Lung (tissue), 12 donors: ENCODE results near the gene ATP10D. TPM values are rescaled to one million over a fixed set of nuclear protein-coding genes. Genes with fewer than 3 reads are reported as not detected.

Experiments
- ATAC-seq: fragments of 200-7000 bp; cut with Tn5 transposase; one replicate; pipeline ENCODE4 v1.9.1; 2020; ENCODE audit warnings: moderate number of reproducible peaks; ENCODE audit not compliant: insufficient read depth, low FRiP score
- DNase-seq, 3 donors: peaks; one replicate each; pipeline ENCODE4 v3.0.0-alpha.2; 2013 to 2017
- H3K27ac ChIP-seq, 2 donors: one replicate each; pipeline ENCODE4 v1.5.1; 2013; ENCODE audit warnings: mild to moderate bottlenecking in 2 of 2, moderate library complexity in 2 of 2, control low read depth in 1 of 2, inconsistent platforms in 1 of 2, low read depth in 1 of 2, low read length in 1 of 2
- H3K27me3 ChIP-seq, 3 donors: one replicate each; pipeline ENCODE4 v1.5.1; 2013; ENCODE audit warnings: low read length in 2 of 3; ENCODE audit not compliant: control insufficient read depth in 3 of 3, insufficient read depth in 3 of 3
- H3K36me3 ChIP-seq, 4 donors: one replicate each; pipeline ENCODE4 v1.5.1; 2013; ENCODE audit warnings: low read length in 4 of 4, mild to moderate bottlenecking in 1 of 4, moderate library complexity in 1 of 4; ENCODE audit not compliant: control insufficient read depth in 4 of 4, insufficient read depth in 4 of 4
- H3K4me1 ChIP-seq, 5 donors: one replicate each; pipeline ENCODE4 v1.5.1; 2013; ENCODE audit warnings: low read length in 5 of 5, mild to moderate bottlenecking in 2 of 5, moderate library complexity in 1 of 5; ENCODE audit not compliant: control insufficient read depth in 5 of 5, insufficient read depth in 5 of 5
- H3K4me3 ChIP-seq: one replicate; pipeline ENCODE4 v1.5.1; 2013; ENCODE audit warnings: mild to moderate bottlenecking, control low read depth, moderate library complexity
- H3K9ac ChIP-seq, 2 donors: one replicate each; pipeline ENCODE4 v1.5.1; 2013; ENCODE audit warnings: low read length in 2 of 2, control low read depth in 1 of 2; ENCODE audit not compliant: insufficient read depth in 1 of 2
- H3K9me3 ChIP-seq, 4 donors: one replicate each; pipeline ENCODE4 v1.5.1; 2013; ENCODE audit warnings: low read length in 3 of 4, mild to moderate bottlenecking in 1 of 4, moderate library complexity in 1 of 4; ENCODE audit not compliant: control insufficient read depth in 4 of 4, insufficient read depth in 3 of 4
- CTCF ChIP-seq: IDR thresholded peaks from 2 replicates; pipeline ENCODE4 v1.5.1; 2012; ENCODE audit warnings: mild to moderate bottlenecking; ENCODE audit errors: control extremely low read depth, extremely low read depth
- WGBS, 2 donors: extraction: QIAGEN DNeasy Blood & Tissue Kit; methylation state at CpG; one replicate each; pipeline ENCODE4 v1.1.7; 2013; 5-methylcytosine and 5-hydroxymethylcytosine counted together
- polyA plus RNA-seq, 2 donors: library from polyadenylated mRNA; stranded (reverse); fragments of 200-250 nt; gene quantifications; one replicate each; pipeline ENCODE4 v1.2.1, GENCODE V29; 2013
- total RNA-seq, 2 donors: library from RNA; depleted of rRNA in 1 of 2; stranded (reverse); fragments of >200 nt in 1 of 2; gene quantifications; one replicate each; pipeline ENCODE4 v1.2.1, GENCODE V29; 2014 to 2021
- donor health status: control.
- donor health status: control.
- donor health status: Bipolar disorder and iron deficiency.
- donor health status: healthy.
- donor health status: DM: yes; HTN: yes; CAD: no.

The ATP10D gene
- total and polyA plus RNA-seq, 4 donors, result 3.1 to 34.9 (median 14.9) TPM

- H3K27me3 ChIP-seq, result no peaks in the 10 kb centered on the region
- peaks cover 3 to 40% (median 19%) of the 10 kb centered on the region in 4 donors for H3K36me3 ChIP-seq
- no peak for DNase-seq
- H3K9me3 ChIP-seq, result peaks cover 0 to 4% (median 1%) of the 10 kb centered on the region in 4 donors
- no peak overlapping the region for H3K9ac ChIP-seq
- no peak for TF ChIP-seq CTCF
- no peak for ATAC-seq
- H3K27ac ChIP-seq, result no peak overlapping the region
- H3K4me1 ChIP-seq, result peaks cover 0 to 11% (median 0%) of the 10 kb centered on the region in 5 donors
- WGBS, 2 donors, result 97 to 100% methylated on average over 1 of the region's 1 CpG
- no peak overlapping the region for H3K4me3 ChIP-seq
Observed at GRCh38 chr4:47530801-47531200, 45.7 kb downstream of the ATP10D start.

- Histone ChIP-seq H3K4me3 (no peak overlapping the region), H3K9ac (no peak overlapping the region), H3K36me3 (peaks cover 3 to 35% (median 18%) of the 10 kb centered on the region in 4 donors), H3K27ac (peak overlapping the region; percentile 12 to 74), H3K4me1 (peaks cover 0 to 11% (median 0%) of the 10 kb centered on the region in 5 donors), H3K27me3 (no peaks in the 10 kb centered on the region), H3K9me3 (peaks cover 0 to 4% (median 1%) of the 10 kb centered on the region in 4 donors)
- DNase-seq, result peak in 2 of 3 donors; percentile 9 to 12
- TF ChIP-seq CTCF, result no peak
- ATAC-seq, result peak; percentile 80
- WGBS, 2 donors, result 3 to 33% methylated on average over 2 of the region's 2 CpGs
Observed at GRCh38 chr4:47531241-47531953, 46.3 kb downstream of the ATP10D start.

- ATAC-seq, result no peak
- 27 to 31% methylated on average over 2 of the region's 2 CpGs for WGBS, 2 donors
- no peak for DNase-seq
- no peak for TF ChIP-seq CTCF
- Histone ChIP-seq H3K36me3 (peaks cover 3 to 32% (median 18%) of the 10 kb centered on the region in 4 donors), H3K27ac (peak overlapping the region; percentile 12 to 74), H3K4me1 (peaks cover 0 to 11% (median 0%) of the 10 kb centered on the region in 5 donors), H3K9me3 (peaks cover 0 to 4% (median 1%) of the 10 kb centered on the region in 4 donors), H3K27me3 (no peaks in the 10 kb centered on the region), H3K4me3 (no peak overlapping the region), H3K9ac (no peak overlapping the region)
Observed at GRCh38 chr4:47531954-47532321, 46.9 kb downstream of the ATP10D start.
